ENCODE results near the gene ZFY. TPM values are rescaled to one million over a fixed set of nuclear protein-coding genes. Genes with fewer than 3 reads are reported as not detected.
A peak's percentile ranks its signal among the peaks of the same experiment; 100 is the strongest.

The ZFY gene
- total RNA-seq, 6 experiments from 2014 or later: 13.8 to 19.7 (median 16.7) TPM

DNA sequence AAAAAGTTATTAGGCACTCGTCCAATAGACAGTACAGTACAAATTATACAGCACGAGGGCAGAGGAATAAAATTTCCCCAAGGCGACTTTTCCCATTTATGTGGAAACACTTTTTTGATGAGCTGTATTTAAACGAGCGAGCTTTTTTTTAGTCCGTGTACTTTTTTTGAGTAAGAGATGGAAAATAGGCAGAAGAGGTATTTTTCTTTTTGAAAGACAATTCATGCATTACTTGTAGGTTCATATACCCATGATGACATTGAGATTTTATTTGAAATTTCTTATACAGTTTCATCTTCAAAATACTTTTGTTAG lies 1.2 kb downstream of the ZFY start:
- TF ChIP-seq, protein P1, sequence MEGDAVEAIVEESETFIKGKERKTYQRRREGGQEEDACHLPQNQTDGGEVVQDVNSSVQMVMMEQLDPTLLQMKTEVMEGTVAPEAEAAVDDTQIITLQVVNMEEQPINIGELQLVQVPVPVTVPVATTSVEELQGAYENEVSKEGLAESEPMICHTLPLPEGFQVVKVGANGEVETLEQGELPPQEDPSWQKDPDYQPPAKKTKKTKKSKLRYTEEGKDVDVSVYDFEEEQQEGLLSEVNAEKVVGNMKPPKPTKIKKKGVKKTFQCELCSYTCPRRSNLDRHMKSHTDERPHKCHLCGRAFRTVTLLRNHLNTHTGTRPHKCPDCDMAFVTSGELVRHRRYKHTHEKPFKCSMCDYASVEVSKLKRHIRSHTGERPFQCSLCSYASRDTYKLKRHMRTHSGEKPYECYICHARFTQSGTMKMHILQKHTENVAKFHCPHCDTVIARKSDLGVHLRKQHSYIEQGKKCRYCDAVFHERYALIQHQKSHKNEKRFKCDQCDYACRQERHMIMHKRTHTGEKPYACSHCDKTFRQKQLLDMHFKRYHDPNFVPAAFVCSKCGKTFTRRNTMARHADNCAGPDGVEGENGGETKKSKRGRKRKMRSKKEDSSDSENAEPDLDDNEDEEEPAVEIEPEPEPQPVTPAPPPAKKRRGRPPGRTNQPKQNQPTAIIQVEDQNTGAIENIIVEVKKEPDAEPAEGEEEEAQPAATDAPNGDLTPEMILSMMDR (IDR thresholded peaks at IDR 0.05): no peak
- Mint-ChIP-seq H3K36me3 (ENCODE audit: low read depth) (peaks cover 13% of the 10 kb centered on the region), H3K27me3 (ENCODE audit: insufficient read depth) (no peaks in the 10 kb centered on the region; the same call in 1 of the 2 replicates), H3K4me1 (ENCODE audit: low read depth) (peaks cover 25% of the 10 kb centered on the region), H3K9me3 (no peaks in the 10 kb centered on the region), H3K27ac (peak overlapping the region; percentile 99), H3K4me3 (peak overlapping the region; percentile 94)
- DNase-seq: no peak

DNA sequence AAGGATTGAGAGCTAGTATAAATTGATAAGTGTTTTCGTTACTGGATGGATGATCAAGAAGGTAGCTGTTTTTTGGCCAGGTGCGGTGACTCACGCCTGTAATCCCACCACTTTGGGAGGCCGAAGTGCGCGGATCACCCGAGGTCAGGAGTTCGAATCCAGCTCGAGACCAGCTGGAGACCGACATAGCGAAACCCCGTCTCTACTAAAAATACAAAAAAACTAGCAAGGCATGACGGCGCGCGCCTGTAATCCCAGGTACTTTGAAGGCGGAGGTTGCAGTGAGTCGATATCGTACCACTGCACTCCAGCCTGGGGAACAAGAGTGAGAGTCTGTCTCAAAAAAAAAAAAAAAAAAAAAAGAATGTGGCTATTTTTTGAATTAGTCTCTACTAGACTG lies 2.0 kb downstream of the ZFY start:
- no peaks in the 10 kb centered on the region for H3K9me3 Mint-ChIP-seq
- H3K27me3 Mint-ChIP-seq (ENCODE audit: insufficient read depth): no peaks in the 10 kb centered on the region; the same call in 1 of the 2 replicates
- H3K27ac Mint-ChIP-seq: 0 out of 2 replicates have a peak overlapping the region, but pooled peaks have one; percentile 99
- H3K4me3 Mint-ChIP-seq: peak overlapping the region; percentile 94
- H3K4me1 Mint-ChIP-seq (ENCODE audit: low read depth): peaks cover 25% of the 10 kb centered on the region
- H3K36me3 Mint-ChIP-seq (ENCODE audit: low read depth): peaks cover 13% of the 10 kb centered on the region
- DNase-seq: no peak
- TF ChIP-seq, protein P1 (IDR thresholded peaks at IDR 0.05): no peak

DNA sequence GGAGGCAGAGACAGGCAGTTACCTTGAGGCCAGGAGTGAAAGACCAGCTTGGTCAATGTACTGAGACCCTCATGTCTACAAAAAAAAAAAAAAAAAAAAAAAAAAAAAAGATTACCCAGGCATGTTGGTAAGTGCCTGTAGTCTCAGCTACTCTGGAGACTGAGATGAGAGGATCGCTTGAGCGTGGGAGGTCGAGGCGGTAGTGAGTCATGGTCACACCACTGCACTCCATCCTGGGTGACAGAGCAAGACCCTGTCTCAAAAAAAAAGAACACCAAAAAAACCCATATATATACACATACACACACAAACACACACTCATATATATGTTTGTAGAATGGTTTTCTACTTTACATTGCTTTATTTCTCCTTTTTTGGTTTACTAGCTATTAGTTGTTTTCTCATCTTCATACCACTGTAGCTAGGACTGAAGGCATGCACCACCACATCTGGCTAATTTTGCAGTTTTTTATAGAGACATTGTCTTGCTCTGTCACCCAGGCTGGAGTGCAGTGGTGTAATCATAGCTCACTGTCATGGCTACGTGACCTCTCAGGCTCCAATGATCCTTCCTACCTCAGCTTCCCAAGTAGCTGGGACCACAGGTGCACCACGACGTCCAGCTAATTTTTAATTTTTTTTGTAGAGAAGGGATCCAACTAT lies 14.5 kb downstream of the ZFY start:
- DNase-seq: no peak
- peaks cover 13% of the 10 kb centered on the region for H3K4me1 Mint-ChIP-seq (ENCODE audit: low read depth)
- H3K4me3 Mint-ChIP-seq: no peak overlapping the region
- no peaks in the 10 kb centered on the region for H3K9me3 Mint-ChIP-seq
- no peak overlapping the region for H3K27ac Mint-ChIP-seq
- TF ChIP-seq, protein P1 (IDR thresholded peaks at IDR 0.05): no peak
- no peaks in the 10 kb centered on the region for H3K27me3 Mint-ChIP-seq (ENCODE audit: insufficient read depth)
- no peaks in the 10 kb centered on the region for H3K36me3 Mint-ChIP-seq (ENCODE audit: low read depth)

DNA sequence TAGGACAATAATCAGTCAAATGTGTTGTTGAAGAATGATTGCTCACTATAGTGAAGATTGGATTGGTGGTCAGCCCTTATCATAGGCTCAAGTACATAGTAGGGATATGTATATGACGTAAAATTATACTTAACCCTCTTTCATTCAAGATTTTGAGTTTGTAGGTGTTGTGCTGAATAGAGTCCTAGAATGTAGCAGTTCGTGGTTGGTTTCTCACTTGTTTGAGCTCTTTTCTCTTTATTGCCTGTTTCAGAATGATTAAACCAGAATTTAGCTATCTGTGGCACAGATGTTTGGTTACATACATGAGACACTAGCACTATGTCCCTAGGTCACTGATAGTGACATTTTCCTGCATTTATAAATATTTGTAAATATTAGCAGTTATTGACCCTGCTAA lies 15.5 kb downstream of the ZFY start:
- Mint-ChIP-seq H3K9me3 (no peaks in the 10 kb centered on the region), H3K36me3 (ENCODE audit: low read depth) (no peaks in the 10 kb centered on the region), H3K4me1 (ENCODE audit: low read depth) (peaks cover 13% of the 10 kb centered on the region), H3K27ac (no peak overlapping the region), H3K4me3 (no peak overlapping the region), H3K27me3 (ENCODE audit: insufficient read depth) (no peaks in the 10 kb centered on the region)
- no peak for DNase-seq
- TF ChIP-seq, protein P1 (IDR thresholded peaks at IDR 0.05): no peak

DNA sequence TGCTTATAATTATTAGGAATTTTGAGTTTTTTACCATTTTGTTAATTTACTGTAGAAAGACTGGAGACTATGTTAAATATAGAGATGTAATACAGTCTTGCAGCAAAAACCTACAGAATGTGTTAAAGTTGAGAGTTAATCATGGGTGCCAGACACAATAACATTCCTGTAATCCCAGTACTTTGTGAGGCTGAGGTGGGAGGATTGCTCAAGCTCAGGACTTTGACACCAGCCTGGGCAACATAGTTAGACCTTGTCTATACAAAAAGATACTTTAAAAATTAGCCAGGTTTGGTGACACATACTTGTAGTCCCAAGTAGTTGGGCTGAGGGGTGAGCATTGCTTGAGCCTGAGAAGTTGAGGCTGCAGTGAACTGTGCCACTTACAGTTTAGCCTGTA lies 17.7 kb downstream of the ZFY start:
- no peaks in the 10 kb centered on the region for H3K36me3 Mint-ChIP-seq (ENCODE audit: low read depth)
- no peaks in the 10 kb centered on the region for H3K9me3 Mint-ChIP-seq
- TF ChIP-seq, protein P1 (IDR thresholded peaks at IDR 0.05): no peak
- peaks cover 6% of the 10 kb centered on the region; the same call in 1 of the 2 replicates for H3K4me1 Mint-ChIP-seq (ENCODE audit: low read depth)
- H3K27me3 Mint-ChIP-seq (ENCODE audit: insufficient read depth): no peaks in the 10 kb centered on the region; the same call in 1 of the 2 replicates
- no peak overlapping the region for H3K27ac Mint-ChIP-seq
- DNase-seq: no peak
- H3K4me3 Mint-ChIP-seq: no peak overlapping the region

All from HFFc6 (cell line).